Measurements from ENCODE around the gene NHLRC1.

DNA sequence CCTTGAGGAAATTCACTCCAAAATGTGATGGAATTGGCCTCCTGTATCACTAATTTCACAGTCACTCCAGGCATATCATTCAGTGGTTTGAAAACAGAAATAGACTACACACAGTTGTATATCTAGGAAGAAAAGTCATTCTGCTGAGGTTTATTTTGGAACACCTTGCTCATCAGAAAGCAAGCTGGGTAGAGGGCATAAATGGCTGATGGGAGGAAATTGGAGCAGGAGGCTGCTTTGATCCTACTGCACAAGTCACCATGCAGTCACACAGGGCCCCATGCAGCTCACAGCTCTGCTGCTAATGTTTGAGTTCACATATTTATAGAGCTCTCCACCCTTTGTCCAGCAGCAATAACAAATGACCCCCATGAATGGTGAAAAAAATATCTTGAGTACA is 12.3 kb downstream of the NHLRC1 start:
- TF ChIP-seq MEF2B (IDR thresholded peaks at IDR 0.05; ENCODE audit: partially characterized antibody, poor library complexity, severe bottlenecking), result no peak
- TF ChIP-seq JUNB (IDR thresholded peaks at IDR 0.05), result no peak
- TF ChIP-seq RELA (IDR thresholded peaks at IDR 0.05; ENCODE audit: borderline replicate concordance, partially characterized antibody), result no peak
- TF ChIP-seq GABPA (IDR thresholded peaks at IDR 0.05; ENCODE audit: low read depth), result no peak
- no peak for TF ChIP-seq ZNF384 (IDR thresholded peaks at IDR 0.05; ENCODE audit: borderline replicate concordance, low read depth, low read length)
- TF ChIP-seq, protein P1, sequence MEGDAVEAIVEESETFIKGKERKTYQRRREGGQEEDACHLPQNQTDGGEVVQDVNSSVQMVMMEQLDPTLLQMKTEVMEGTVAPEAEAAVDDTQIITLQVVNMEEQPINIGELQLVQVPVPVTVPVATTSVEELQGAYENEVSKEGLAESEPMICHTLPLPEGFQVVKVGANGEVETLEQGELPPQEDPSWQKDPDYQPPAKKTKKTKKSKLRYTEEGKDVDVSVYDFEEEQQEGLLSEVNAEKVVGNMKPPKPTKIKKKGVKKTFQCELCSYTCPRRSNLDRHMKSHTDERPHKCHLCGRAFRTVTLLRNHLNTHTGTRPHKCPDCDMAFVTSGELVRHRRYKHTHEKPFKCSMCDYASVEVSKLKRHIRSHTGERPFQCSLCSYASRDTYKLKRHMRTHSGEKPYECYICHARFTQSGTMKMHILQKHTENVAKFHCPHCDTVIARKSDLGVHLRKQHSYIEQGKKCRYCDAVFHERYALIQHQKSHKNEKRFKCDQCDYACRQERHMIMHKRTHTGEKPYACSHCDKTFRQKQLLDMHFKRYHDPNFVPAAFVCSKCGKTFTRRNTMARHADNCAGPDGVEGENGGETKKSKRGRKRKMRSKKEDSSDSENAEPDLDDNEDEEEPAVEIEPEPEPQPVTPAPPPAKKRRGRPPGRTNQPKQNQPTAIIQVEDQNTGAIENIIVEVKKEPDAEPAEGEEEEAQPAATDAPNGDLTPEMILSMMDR (IDR thresholded peaks at IDR 0.05 in 2 of 3, conservative IDR thresholded peaks at IDR 0.05 in 1 of 3; ENCODE audit: control insufficient read depth in 2 of 3, extremely low read depth in 1 of 3, insufficient read depth in 1 of 3, low read depth in 3 of 3, low read length in 3 of 3), result no peak
- no peak for TF ChIP-seq NR2C2 (IDR thresholded peaks at IDR 0.05; ENCODE audit: borderline replicate concordance, control insufficient read depth, insufficient read length, low read depth)
- no peak for TF ChIP-seq RCOR1 (conservative IDR thresholded peaks at IDR 0.05; ENCODE audit: low read depth, low read length)
- TF ChIP-seq TBL1XR1 (IDR thresholded peaks at IDR 0.05; ENCODE audit: low read depth, low read length), result no peak
- TF ChIP-seq, protein P2, sequence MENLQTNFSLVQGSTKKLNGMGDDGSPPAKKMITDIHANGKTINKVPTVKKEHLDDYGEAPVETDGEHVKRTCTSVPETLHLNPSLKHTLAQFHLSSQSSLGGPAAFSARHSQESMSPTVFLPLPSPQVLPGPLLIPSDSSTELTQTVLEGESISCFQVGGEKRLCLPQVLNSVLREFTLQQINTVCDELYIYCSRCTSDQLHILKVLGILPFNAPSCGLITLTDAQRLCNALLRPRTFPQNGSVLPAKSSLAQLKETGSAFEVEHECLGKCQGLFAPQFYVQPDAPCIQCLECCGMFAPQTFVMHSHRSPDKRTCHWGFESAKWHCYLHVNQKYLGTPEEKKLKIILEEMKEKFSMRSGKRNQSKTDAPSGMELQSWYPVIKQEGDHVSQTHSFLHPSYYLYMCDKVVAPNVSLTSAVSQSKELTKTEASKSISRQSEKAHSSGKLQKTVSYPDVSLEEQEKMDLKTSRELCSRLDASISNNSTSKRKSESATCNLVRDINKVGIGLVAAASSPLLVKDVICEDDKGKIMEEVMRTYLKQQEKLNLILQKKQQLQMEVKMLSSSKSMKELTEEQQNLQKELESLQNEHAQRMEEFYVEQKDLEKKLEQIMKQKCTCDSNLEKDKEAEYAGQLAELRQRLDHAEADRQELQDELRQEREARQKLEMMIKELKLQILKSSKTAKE (IDR thresholded peaks at IDR 0.05; ENCODE audit: low read depth, poor library complexity, severe bottlenecking), result no peak
- TF ChIP-seq, protein P3, sequence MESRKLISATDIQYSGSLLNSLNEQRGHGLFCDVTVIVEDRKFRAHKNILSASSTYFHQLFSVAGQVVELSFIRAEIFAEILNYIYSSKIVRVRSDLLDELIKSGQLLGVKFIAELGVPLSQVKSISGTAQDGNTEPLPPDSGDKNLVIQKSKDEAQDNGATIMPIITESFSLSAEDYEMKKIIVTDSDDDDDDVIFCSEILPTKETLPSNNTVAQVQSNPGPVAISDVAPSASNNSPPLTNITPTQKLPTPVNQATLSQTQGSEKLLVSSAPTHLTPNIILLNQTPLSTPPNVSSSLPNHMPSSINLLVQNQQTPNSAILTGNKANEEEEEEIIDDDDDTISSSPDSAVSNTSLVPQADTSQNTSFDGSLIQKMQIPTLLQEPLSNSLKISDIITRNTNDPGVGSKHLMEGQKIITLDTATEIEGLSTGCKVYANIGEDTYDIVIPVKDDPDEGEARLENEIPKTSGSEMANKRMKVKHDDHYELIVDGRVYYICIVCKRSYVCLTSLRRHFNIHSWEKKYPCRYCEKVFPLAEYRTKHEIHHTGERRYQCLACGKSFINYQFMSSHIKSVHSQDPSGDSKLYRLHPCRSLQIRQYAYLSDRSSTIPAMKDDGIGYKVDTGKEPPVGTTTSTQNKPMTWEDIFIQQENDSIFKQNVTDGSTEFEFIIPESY (IDR thresholded peaks at IDR 0.05), result no peak
- no peak for TF ChIP-seq RFX5 (IDR thresholded peaks at IDR 0.05; ENCODE audit: low read depth, low read length)
- TF ChIP-seq, protein P4, sequence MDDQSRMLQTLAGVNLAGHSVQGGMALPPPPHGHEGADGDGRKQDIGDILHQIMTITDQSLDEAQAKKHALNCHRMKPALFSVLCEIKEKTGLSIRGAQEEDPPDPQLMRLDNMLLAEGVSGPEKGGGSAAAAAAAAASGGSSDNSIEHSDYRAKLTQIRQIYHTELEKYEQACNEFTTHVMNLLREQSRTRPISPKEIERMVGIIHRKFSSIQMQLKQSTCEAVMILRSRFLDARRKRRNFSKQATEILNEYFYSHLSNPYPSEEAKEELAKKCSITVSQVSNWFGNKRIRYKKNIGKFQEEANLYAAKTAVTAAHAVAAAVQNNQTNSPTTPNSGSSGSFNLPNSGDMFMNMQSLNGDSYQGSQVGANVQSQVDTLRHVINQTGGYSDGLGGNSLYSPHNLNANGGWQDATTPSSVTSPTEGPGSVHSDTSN (IDR thresholded peaks at IDR 0.05; ENCODE audit: insufficient replicate concordance, low read depth, low read length), result no peak

Data from GM12878 (cell line).